Gastroesophageal sphincter (tissue), 4 donors: ENCODE data around the gene PTRH1. TPM values are rescaled to one million over a fixed set of nuclear protein-coding genes. Genes with fewer than 3 reads are reported as not detected.

Experiments used
- ATAC-seq: fragments of 150-250 bp; one replicate; pipeline ENCODE4 v1.9.1; 2016; ENCODE audit warnings: mild to moderate bottlenecking, moderate library complexity
- H3K27ac ChIP-seq, 4 donors: fragments of 200-600 bp; sonication (generic) in 3 of 4; 1 replicate in 3 of 4; 2 replicates in 1 of 4; pipeline ENCODE4 v1.5.1; 2016 to 2019
- H3K27me3 ChIP-seq: fragments of 200-600 bp; sonication (generic); one replicate; pipeline ENCODE4 v1.5.1; 2019
- H3K36me3 ChIP-seq, 2 donors: fragments of 200-600 bp; sonication (generic); one replicate each; pipeline ENCODE4 v1.5.1; 2019; ENCODE audit warnings: control low read depth in 1 of 2
- H3K4me1 ChIP-seq, 3 donors: fragments of 200-600 bp; sonication (generic); 1 replicate in 2 of 3; 2 replicates in 1 of 3; pipeline ENCODE4 v1.5.1; 2016 to 2019; ENCODE audit warnings: control low read depth in 2 of 3
- H3K4me3 ChIP-seq, 2 donors: fragments of 200-600 bp; sonication (generic); one replicate each; pipeline ENCODE4 v1.5.1; 2019; ENCODE audit warnings: mild to moderate bottlenecking in 1 of 2, moderate library complexity in 1 of 2
- H3K9me3 ChIP-seq, 3 donors: fragments of 200-600 bp; sonication (generic); one replicate each; pipeline ENCODE4 v1.5.1; 2017 to 2019; ENCODE audit warnings: control low read depth in 2 of 3
- CTCF ChIP-seq, 4 experiments: fragments of 200-600 bp in 2 of 4; fragments of 450-650 bp in 2 of 4; sonication (generic) in 1 of 4; IDR thresholded peaks; one replicate each; pipeline ENCODE4 v1.5.1; 2017 to 2019; ENCODE audit warnings: antibody characterized with exemption in 4 of 4, mild to moderate bottlenecking in 2 of 4, moderate library complexity in 2 of 4
- EP300 ChIP-seq: sonication (generic); formaldehyde crosslinking; IDR thresholded peaks from one replicate; pipeline ENCODE4 v1.6.1; 2017; ENCODE audit warnings: antibody characterized with exemption, mild to moderate bottlenecking
- POLR2A ChIP-seq, 2 donors: fragments of 450-650 bp; IDR thresholded peaks; one replicate each; pipeline ENCODE4 v1.6.1; 2017; ENCODE audit warnings: antibody characterized with exemption in 2 of 2, mild to moderate bottlenecking in 2 of 2, moderate library complexity in 1 of 2
- POLR2AphosphoS5 ChIP-seq: sonication (generic); formaldehyde crosslinking; IDR thresholded peaks from one replicate; pipeline ENCODE4 v1.6.1; 2017; ENCODE audit warnings: antibody characterized with exemption
- WGBS, 2 donors: methylation state at CpG; one replicate each; pipeline ENCODE4 v1.1.5; 2018; ENCODE audit warnings: low coverage in 1 of 2; 5-methylcytosine and 5-hydroxymethylcytosine counted together
- total RNA-seq, 4 donors: library from RNA; depleted of rRNA; stranded (reverse); fragments of >200 nt; gene quantifications; one replicate each; pipeline ENCODE4 v1.1.0, GENCODE V29; 2016

The PTRH1 gene
- total RNA-seq, 4 donors from 2014 or later, result 8.7 to 19.3 (median 16.8) TPM

- no peaks in the 10 kb centered on the region for H3K9me3 ChIP-seq
- 90% methylated on average over 2 of the region's 26 CpGs; no CpG with 5 or more reads in 1 of the 2 donors for WGBS, 2 donors
- H3K36me3 ChIP-seq, result peaks cover 0 to 52% of the 10 kb centered on the region in 2 donors
- no peak overlapping the region for H3K4me3 ChIP-seq
- no peak for TF ChIP-seq CTCF (IDR thresholded peaks at IDR 0.05)
- no peak for TF ChIP-seq EP300
- TF ChIP-seq POLR2A (IDR thresholded peaks at IDR 0.05), result no peak
- TF ChIP-seq POLR2AphosphoS5, result no peak
- ATAC-seq, result no peak
- H3K4me1 ChIP-seq, result peaks cover 0 to 6% (median 3%) of the 10 kb centered on the region in 3 donors
- H3K27me3 ChIP-seq, result peaks cover 67% of the 10 kb centered on the region
- H3K27ac ChIP-seq, result no peak overlapping the region
Measured at GRCh38 chr9:127749090-127749787, 33.8 kb upstream of the PTRH1 start.

GRCh38 chr9:127746959-127747569 lies 31.6 kb upstream of the PTRH1 start:
- peaks cover 0 to 59% of the 10 kb centered on the region in 2 donors for H3K36me3 ChIP-seq
- H3K9me3 ChIP-seq, result no peaks in the 10 kb centered on the region
- no peak for TF ChIP-seq POLR2AphosphoS5
- TF ChIP-seq EP300, result no peak
- no peak for TF ChIP-seq CTCF (IDR thresholded peaks at IDR 0.05)
- TF ChIP-seq POLR2A (IDR thresholded peaks at IDR 0.05), result no peak
- no peak overlapping the region for H3K27ac ChIP-seq
- peaks cover 0 to 10% (median 3%) of the 10 kb centered on the region in 3 donors for H3K4me1 ChIP-seq
- no peak overlapping the region for H3K4me3 ChIP-seq
- 69 to 74% methylated on average over 6 to 11 of the region's 15 CpGs for WGBS, 2 donors
- H3K27me3 ChIP-seq, result peaks cover 67% of the 10 kb centered on the region
- ATAC-seq, result no peak

GRCh38 chr9:127744398-127745110 lies 29.1 kb upstream of the PTRH1 start:
- Histone ChIP-seq H3K9me3 (no peaks in the 10 kb centered on the region), H3K27me3 (peaks cover 69% of the 10 kb centered on the region), H3K36me3 (peaks cover 0 to 56% of the 10 kb centered on the region in 2 donors), H3K4me3 (no peak overlapping the region), H3K27ac (no peak overlapping the region), H3K4me1 (peaks cover 0 to 25% (median 7%) of the 10 kb centered on the region in 3 donors)
- TF ChIP-seq POLR2A (IDR thresholded peaks at IDR 0.05) (no peak), CTCF (IDR thresholded peaks at IDR 0.05) (no peak), EP300 (no peak), POLR2AphosphoS5 (no peak)
- no peak for ATAC-seq
- 86% methylated on average over 4 of the region's 19 CpGs; no CpG with 5 or more reads in 1 of the 2 donors for WGBS, 2 donors

GRCh38 chr9:127742435-127743088 lies 27.1 kb upstream of the PTRH1 start:
- H3K4me3 ChIP-seq, result peak overlapping the region in 1 of 2 donors; percentile 36
- TF ChIP-seq POLR2A (IDR thresholded peaks at IDR 0.05), result no peak
- no peak for TF ChIP-seq EP300
- TF ChIP-seq CTCF (IDR thresholded peaks at IDR 0.05), result no peak
- no peak for TF ChIP-seq POLR2AphosphoS5
- peaks cover 0 to 25% (median 7%) of the 10 kb centered on the region in 3 donors for H3K4me1 ChIP-seq
- H3K9me3 ChIP-seq, result no peaks in the 10 kb centered on the region
- WGBS, 2 donors, result 21% methylated on average over 14 of the region's 33 CpGs; no CpG with 5 or more reads in 1 of the 2 donors
- H3K27me3 ChIP-seq, result peaks cover 65% of the 10 kb centered on the region
- peak overlapping the region in 3 of 4 donors; percentile 45 to 72 (median 50) for H3K27ac ChIP-seq
- ATAC-seq, result peak; percentile 59
- H3K36me3 ChIP-seq, result peaks cover 0 to 42% of the 10 kb centered on the region in 2 donors
